K562 (cell line): ENCODE results near the gene EIF1. TPM values are rescaled to one million over a fixed set of nuclear protein-coding genes. Genes with fewer than 3 reads are reported as not detected.

Experiments used
- ATAC-seq: fragments of 200-7000 bp; cut with Tn5 transposase; 3 replicates; pipeline ENCODE4 v1.9.1; 2020; ENCODE audit warnings: moderate library complexity
- BruUV-seq: library from RNA; stranded (reverse); fragments of 400-500 nt; replicated peaks from 2 replicates; lab custom pipeline; 2021; lab: Mats Ljungman, UMichigan
- CTCF ChIA-PET: fragments of 300-600 bp; formaldehyde crosslinking; extraction: SDS; loops from one replicate; lab custom pipeline; 2021; ENCODE audit warnings: low intra/inter-chr PET ratio; lab: Yijun Ruan, JAX
- POLR2A ChIA-PET: fragments of 300-600, 350-650 bp; sonication (Branson Sonifier 250); formaldehyde crosslinking; extraction: SDS; loops from one replicate; lab custom pipeline; 2021; ENCODE audit warnings: antibody characterized with exemption, inconsistent platforms; lab: Yijun Ruan, JAX
- DNase-seq, 4 experiments: peaks; one replicate each; pipeline versions ENCODE4 v3.0.0 to v3.0.0-alpha.2; 2011 to 2018; ENCODE audit warnings: low spot score in 3 of 4, mixed read lengths in 3 of 4; ENCODE audit errors: extremely low read depth in 1 of 4
- FAIRE-seq: peaks from 2 replicates; lab custom pipeline; 2011; peaks lifted over from hg19 to GRCh38; lab: Jason Lieb, UNC
- H2AFZ ChIP-seq: 2 replicates; pipeline ENCODE4 v1.6.0; 2011; ENCODE audit warnings: low read depth, low read length, control low read depth, inconsistent platforms
- H3K27ac ChIP-seq: fragments of 200-600 bp; 3 replicates; pipeline ENCODE4 v1.8.0; 2011; ENCODE audit warnings: low read depth, mild to moderate bottlenecking, control low read depth, inconsistent platforms, low read length, moderate library complexity, mixed read lengths; ENCODE audit errors: extremely low read depth
- H3K27me3 ChIP-seq, 2 experiments: fragments of 300-600 bp in 1 of 2; 2 replicates in 1 of 2; 3 replicates in 1 of 2; pipeline versions ENCODE4 v1.6.0 to v1.8.0; 2011; ENCODE audit warnings: inconsistent platforms in 2 of 2, low read length in 2 of 2, mild to moderate bottlenecking in 1 of 2, mixed read lengths in 1 of 2, moderate library complexity in 1 of 2; ENCODE audit not compliant: control insufficient read depth in 2 of 2, insufficient read depth in 2 of 2
- H3K36me3 ChIP-seq: fragments of 300-600 bp; 3 replicates; pipeline ENCODE4 v1.8.0; 2011; ENCODE audit warnings: mild to moderate bottlenecking, low read length, inconsistent platforms; ENCODE audit not compliant: control insufficient read depth, insufficient read depth
- H3K4me1 ChIP-seq, 2 experiments: fragments of 200-600 bp in 1 of 2; replicated peaks in 1 of 2; 2 replicates in 1 of 2; 3 replicates in 1 of 2; pipeline versions ENCODE4 v1.5.1 to v1.8.0; 2011; ENCODE audit warnings: inconsistent platforms in 2 of 2, low read length in 2 of 2, mild to moderate bottlenecking in 1 of 2, mixed read lengths in 1 of 2, moderate library complexity in 1 of 2; ENCODE audit not compliant: control insufficient read depth in 2 of 2, insufficient read depth in 2 of 2
- H3K4me2 ChIP-seq: 2 replicates; pipeline ENCODE4 v1.6.1; 2011; ENCODE audit warnings: low read length, control low read depth, inconsistent platforms, mixed read lengths; ENCODE audit not compliant: insufficient read depth
- H3K4me3 ChIP-seq: fragments of 200-600 bp; sonication (generic), shearing (Covaris generic); 2 replicates; pipeline ENCODE4 v1.5.1; 2016; ENCODE audit warnings: control low read depth, inconsistent platforms
- H3K79me2 ChIP-seq: fragments of 200-600 bp; 3 replicates; pipeline ENCODE4 v1.8.0; 2011; ENCODE audit warnings: low read length, inconsistent platforms; ENCODE audit not compliant: control insufficient read depth, insufficient read depth
- H3K9ac ChIP-seq, 2 experiments: 2 replicates each; pipeline versions ENCODE4 v1.6.0 to v1.6.1; 2011; ENCODE audit warnings: low read depth in 2 of 2, low read length in 2 of 2, control low read depth in 1 of 2, inconsistent platforms in 1 of 2, mild to moderate bottlenecking in 1 of 2, mixed read lengths in 1 of 2; ENCODE audit not compliant: insufficient read depth in 1 of 2
- H3K9me1 ChIP-seq: one replicate; pipeline ENCODE4 v1.6.0; 2011; ENCODE audit warnings: inconsistent platforms, mild to moderate bottlenecking, low read length, moderate library complexity; ENCODE audit not compliant: control insufficient read depth, insufficient read depth
- H3K9me3 ChIP-seq: replicated peaks from 2 replicates; pipeline ENCODE4 v1.5.1; 2011; ENCODE audit warnings: low read depth, low read length, inconsistent platforms; ENCODE audit not compliant: control insufficient read depth, insufficient read depth
- H4K20me1 ChIP-seq: replicated peaks from 2 replicates; pipeline ENCODE4 v1.6.1; 2011; ENCODE audit warnings: low read length, inconsistent platforms, mixed read lengths; ENCODE audit not compliant: control insufficient read depth, insufficient read depth
- CHAMP1 ChIP-seq: fragments of 450-650 bp; IDR thresholded peaks from 2 replicates; pipeline ENCODE4 v1.6.1; 2016; ENCODE audit warnings: mild to moderate bottlenecking
- NFE2 ChIP-seq: IDR thresholded peaks from 2 replicates; pipeline ENCODE4 v1.6.1; 2014; ENCODE audit warnings: antibody characterized with exemption, low read depth
- PHF21A ChIP-seq: fragments of 450-650 bp; IDR thresholded peaks from 2 replicates; pipeline ENCODE4 v1.6.1; 2017; ENCODE audit warnings: low read depth, borderline replicate concordance
- REST ChIP-seq, 2 experiments: fragments of 450-650 bp; formaldehyde crosslinking in 1 of 2; IDR thresholded peaks; 2 replicates each; pipeline versions ENCODE4 v1.4.0 to v1.6.1; 2014 to 2020; ENCODE audit warnings: mild to moderate bottlenecking in 2 of 2, borderline replicate concordance in 1 of 2, low read depth in 1 of 2
- ZNF398 ChIP-seq: fragments of 250-450 bp; sonication (Bioruptor Pico); IDR thresholded peaks from 2 replicates; pipeline ENCODE4 v1.8.0; 2021; ENCODE audit warnings: moderate library complexity, mild to moderate bottlenecking, inconsistent platforms
- WGBS: fragments of 100-300 bp; shearing (Covaris generic); methylation state at CpG from one replicate; pipeline ENCODE4 v1.1.6; 2016; ENCODE audit warnings: low coverage, mixed read lengths; ENCODE audit not compliant: insufficient coverage; ENCODE audit errors: missing lambda C conversion rate; 5-methylcytosine and 5-hydroxymethylcytosine counted together
- in situ Hi-C: fragments of 300-500 bp; cut with MboI; formaldehyde crosslinking; loops from 4 replicates; pipeline ENCODE4 v1.15.0; 2018; ENCODE audit warnings: inconsistent platforms, mixed read lengths
- intact Hi-C: fragments of 100-400 bp; cut with micrococcal nuclease; formaldehyde crosslinking; loops from 2 replicates; pipeline ENCODE4 v1.14.2; 2022
- polyA plus RNA-seq, 8 experiments: library from polyadenylated mRNA; depleted of rRNA in 4 of 8; stranded (reverse) in 5 of 8; unstranded in 3 of 8; fragments of >200 nt; fragmentation: Nextera tagmentation in 2 of 8; fragmentation: Illumina TruSeq in 1 of 8; extraction: Ambion mirVana in 2 of 8; extraction: Trizol in 1 of 8; gene quantifications; 2 replicates each; pipeline versions ENCODE4 v1.2.1 to v1.2.3, GENCODE V29; 2011 to 2014; ENCODE audit warnings: inconsistent platforms in 1 of 8, missing spikeins in 1 of 8
- total RNA-seq, 7 experiments: library from RNA; depleted of rRNA in 6 of 7; stranded (reverse); fragments of >200 nt in 6 of 7; fragmentation: Illumina TruSeq in 2 of 7; extraction: Trizol in 2 of 7; gene quantifications; 2 replicates each; pipeline versions ENCODE4 v1.2.1 to v1.2.3, GENCODE V29; 2011 to 2021; ENCODE audit warnings: low replicate concordance in 1 of 7

Gene EIF1
- total and polyA plus RNA-seq, 9 of the 15 experiments (the other 6 are each of a cell fraction or from before 2014, with no cell fraction given): 67.0 to 1,204 (median 320) TPM

GRCh38 chr17:41656249-41657023, 32.2 kb upstream of the EIF1 start:
- BruUV-seq: no TSS peak
- peaks cover 2 to 20% of the 10 kb centered on the region in 2 experiments; a peak in 2 of 5 replicates for H3K27me3 ChIP-seq
- 0 out of 2 replicates have a peak, but pooled peaks cover 3% of the 10 kb centered on the region for H4K20me1 ChIP-seq
- H3K9ac ChIP-seq: peak overlapping the region in 1 of 2 experiments; percentile 19; a peak in 1 of 4 replicates
- H3K9me1 ChIP-seq: no peaks in the 10 kb centered on the region
- POLR2A ChIA-PET: interaction anchor here (0.6 kb wide), 2 partner anchors 77 to 174 kb away, joined by 3 read pairs; no protein-coding TSS in a partner anchor
- ATAC-seq (no peak), DNase-seq (no peak), FAIRE-seq (no peak)
- H3K4me3 ChIP-seq: no peak overlapping the region
- no peaks in the 10 kb centered on the region for H3K9me3 ChIP-seq
- no peaks in the 10 kb centered on the region for H3K36me3 ChIP-seq
- intact Hi-C loops (no loop called here), in situ Hi-C loops (loop anchor here (25.0 kb wide), 1 partner anchor 1044 kb away; no protein-coding TSS in a partner anchor)
- no peak overlapping the region for H2AFZ ChIP-seq
- no peak overlapping the region for H3K27ac ChIP-seq
- no peaks in the 10 kb centered on the region for H3K79me2 ChIP-seq
- H3K4me2 ChIP-seq: no peak overlapping the region
- H3K4me1 ChIP-seq: peaks cover 0 to 40% of the 10 kb centered on the region in 2 experiments; a peak in 2 of 5 replicates
- CTCF ChIA-PET: interaction anchor here (0.6 kb wide), 1 partner anchor 837 kb away, joined by 3 read pairs; no protein-coding TSS in a partner anchor
- WGBS: 20% methylated on average over 15 of the region's 16 CpGs
- no peak for TF ChIP-seq REST (IDR thresholded peaks at IDR 0.05; ENCODE audit: borderline replicate concordance)
- no peak for TF ChIP-seq REST (CRISPR knock-in tag; IDR thresholded peaks at IDR 0.05; ENCODE audit: low read depth)
- no peak for TF ChIP-seq ZNF398 (CRISPR knock-in tag)
- no peak for TF ChIP-seq NFE2
- no peak for TF ChIP-seq PHF21A
- no peak for TF ChIP-seq CHAMP1
